SH-SY5Y (cell line): ENCODE data around the gene COX5B.

Experiments used
- GATA2 ChIP-seq: IDR thresholded peaks from 2 replicates; pipeline ENCODE4 v1.6.1; 2011; ENCODE audit warnings: mild to moderate bottlenecking, low read depth, low read length
- GATA3 ChIP-seq: IDR thresholded peaks from 2 replicates; pipeline ENCODE4 v1.6.1; 2011; ENCODE audit warnings: low read depth, mild to moderate bottlenecking, low read length, moderate library complexity

COX5B gene

GRCh38 chr2:97673182-97673914 is 27.5 kb downstream of the COX5B start:
- TF ChIP-seq GATA2: no peak
- TF ChIP-seq GATA3: no peak

- TF ChIP-seq GATA2: no peak
- no peak for TF ChIP-seq GATA3
Measured at GRCh38 chr2:97673915-97674283, 28.0 kb downstream of the COX5B start.

- TF ChIP-seq GATA3: no peak
- no peak for TF ChIP-seq GATA2
Measured at GRCh38 chr2:97675430-97676113, 29.7 kb downstream of the COX5B start.

GRCh38 chr2:97676620-97677019 is 30.8 kb downstream of the COX5B start:
- no peak for TF ChIP-seq GATA3
- TF ChIP-seq GATA2: no peak

GRCh38 chr2:97677480-97677879 is 31.6 kb downstream of the COX5B start:
- TF ChIP-seq GATA3 (no peak), GATA2 (no peak)

GRCh38 chr2:97678298-97678697 is 32.4 kb downstream of the COX5B start:
- TF ChIP-seq GATA2 (no peak), GATA3 (no peak)

GRCh38 chr2:97688062-97688827 is 42.4 kb downstream of the COX5B start:
- TF ChIP-seq GATA3 (no peak), GATA2 (no peak)

- TF ChIP-seq GATA3 (no peak), GATA2 (no peak)
Measured at GRCh38 chr2:97691166-97691565, 45.3 kb downstream of the COX5B start.

GRCh38 chr2:97693476-97693875 is 47.6 kb downstream of the COX5B start:
- TF ChIP-seq GATA2 (no peak), GATA3 (no peak)

GRCh38 chr2:97695744-97696143 is 49.9 kb downstream of the COX5B start:
- TF ChIP-seq GATA2 (no peak), GATA3 (no peak)

- TF ChIP-seq GATA2 (no peak), GATA3 (no peak)
Measured at GRCh38 chr2:97697252-97698235, 51.7 kb downstream of the COX5B start.
